Panc1 (cell line): ENCODE data around the gene FOXD4.
"Not testable (repeated sequence)": the region's sequence is repeated elsewhere in the genome, so short reads cannot be mapped to it uniquely, and the experiment has no call there.

ENCODE experiments used
- POLR2AphosphoS5 ChIP-seq: IDR thresholded peaks from 2 replicates; pipeline ENCODE4 v1.6.1; 2012; ENCODE audit warnings: mild to moderate bottlenecking, low read depth, low read length, moderate library complexity
- TCF7L2 ChIP-seq: IDR thresholded peaks from 2 replicates; pipeline ENCODE4 v1.6.1; 2011; ENCODE audit warnings: mild to moderate bottlenecking, low read depth, low read length, inconsistent platforms

- not testable (repeated sequence) for TF ChIP-seq POLR2AphosphoS5, TCF7L2
Observed at GRCh38 chr9:116239-117077, 1.8 kb downstream of the FOXD4 start.
